ENCODE data around the gene MICA. TPM values are rescaled to one million over a fixed set of nuclear protein-coding genes. Genes with fewer than 3 reads are reported as not detected.
"Not testable (repeated sequence)": the region's sequence is repeated elsewhere in the genome, so short reads cannot be mapped to it uniquely, and the experiment has no call there.

MICA gene
- total RNA-seq, 2 experiments from 2014 or later = 9.9 to 15.3 TPM

GRCh38 chr6:31450751-31451150, 47.4 kb downstream of the MICA start:
- BruUV-seq (replicated peaks) = no TSS peak
- H3K9me2 ChIP-seq (ENCODE audit: insufficient read depth, low read length) = no peaks in the 10 kb centered on the region
- H2AFZ ChIP-seq (ENCODE audit: low read length) = no peak overlapping the region
- TF ChIP-seq CTCF (conservative IDR thresholded peaks at IDR 0.05; ENCODE audit: low read length) (no peak), EZH2phosphoT487 (IDR thresholded peaks at IDR 0.05; ENCODE audit: borderline replicate concordance, low read depth, low read length) (no peak)
- H3K79me2 ChIP-seq (ENCODE audit: insufficient read depth, low read depth, low read length) = no peaks in the 10 kb centered on the region
- POLR2A ChIA-PET = no interaction called here
- no peaks in the 10 kb centered on the region for H3K4me1 ChIP-seq (ENCODE audit: insufficient read depth, low read length, poor library complexity, severe bottlenecking)
- CTCF ChIA-PET (ENCODE audit: unreplicated experiment) = no interaction called here
- intact Hi-C loops (cut with micrococcal nuclease; ENCODE audit: unreplicated experiment) = no loop called here
- no peaks in the 10 kb centered on the region for H4K20me1 ChIP-seq (ENCODE audit: insufficient read depth, low read length)
- H3K4me3 ChIP-seq (ENCODE audit: low read depth, low read length, poor library complexity, severe bottlenecking) = no peak overlapping the region
- no peak for DNase-seq (ENCODE audit: low spot score)
- no peaks in the 10 kb centered on the region for H3K36me3 ChIP-seq (ENCODE audit: insufficient read depth, low read length)
- no peaks in the 10 kb centered on the region for H3K9me3 ChIP-seq (ENCODE audit: low read length)
- H3K27ac ChIP-seq (ENCODE audit: low read depth, low read length, poor library complexity, severe bottlenecking) = no peak overlapping the region
- no peak overlapping the region for H3K4me2 ChIP-seq (ENCODE audit: low read length)

- CTCF ChIA-PET (ENCODE audit: unreplicated experiment) = no interaction called here
- POLR2A ChIA-PET = interaction anchor here (1.1 kb wide), 1 partner anchor 10 kb away, joined by 4 read pairs; no protein-coding TSS in a partner anchor
- intact Hi-C loops (cut with micrococcal nuclease; ENCODE audit: unreplicated experiment) = no loop called here
Observed at GRCh38 chr6:31452859-31453258, 49.5 kb downstream of the MICA start.

GRCh38 chr6:31453259-31453658, 49.9 kb downstream of the MICA start:
- no TSS peak for BruUV-seq (replicated peaks)
- H3K36me3 ChIP-seq (ENCODE audit: insufficient read depth, low read length) = no peaks in the 10 kb centered on the region
- DNase-seq (ENCODE audit: low spot score) = no peak
- no peaks in the 10 kb centered on the region for H3K79me2 ChIP-seq (ENCODE audit: insufficient read depth, low read depth, low read length)
- H3K27ac ChIP-seq (ENCODE audit: low read depth, low read length, poor library complexity, severe bottlenecking) = no peak overlapping the region
- no peak overlapping the region for H3K4me3 ChIP-seq (ENCODE audit: low read depth, low read length, poor library complexity, severe bottlenecking)
- no peak overlapping the region for H3K4me2 ChIP-seq (ENCODE audit: low read length)
- ChIA-PET CTCF (ENCODE audit: unreplicated experiment) (no interaction called here), POLR2A (no interaction called here)
- TF ChIP-seq EZH2phosphoT487 (IDR thresholded peaks at IDR 0.05; ENCODE audit: borderline replicate concordance, low read depth, low read length) = no peak
- no peak for TF ChIP-seq CTCF (conservative IDR thresholded peaks at IDR 0.05; ENCODE audit: low read length)
- H4K20me1 ChIP-seq (ENCODE audit: insufficient read depth, low read length) = no peaks in the 10 kb centered on the region
- no peak overlapping the region for H2AFZ ChIP-seq (ENCODE audit: low read length)
- intact Hi-C loops (cut with micrococcal nuclease; ENCODE audit: unreplicated experiment) = no loop called here
- H3K9me2 ChIP-seq (ENCODE audit: insufficient read depth, low read length) = no peaks in the 10 kb centered on the region
- no peaks in the 10 kb centered on the region for H3K9me3 ChIP-seq (ENCODE audit: low read length)
- H3K4me1 ChIP-seq (ENCODE audit: insufficient read depth, low read length, poor library complexity, severe bottlenecking) = no peaks in the 10 kb centered on the region

More at GRCh38 chr6:31452859-31453258, 49.5 kb downstream of the MICA start:
- Histone ChIP-seq H3K4me2 (ENCODE audit: low read length) (no peak overlapping the region), H3K9me2 (ENCODE audit: insufficient read depth, low read length) (no peaks in the 10 kb centered on the region), H3K79me2 (ENCODE audit: insufficient read depth, low read depth, low read length) (no peaks in the 10 kb centered on the region), H3K9me3 (ENCODE audit: low read length) (no peaks in the 10 kb centered on the region), H4K20me1 (ENCODE audit: insufficient read depth, low read length) (no peaks in the 10 kb centered on the region), H3K36me3 (ENCODE audit: insufficient read depth, low read length) (no peaks in the 10 kb centered on the region), H3K27ac (ENCODE audit: low read depth, low read length, poor library complexity, severe bottlenecking) (no peak overlapping the region), H3K4me3 (ENCODE audit: low read depth, low read length, poor library complexity, severe bottlenecking) (no peak overlapping the region), H2AFZ (ENCODE audit: low read length) (no peak overlapping the region), H3K4me1 (ENCODE audit: insufficient read depth, low read length, poor library complexity, severe bottlenecking) (no peaks in the 10 kb centered on the region)
- DNase-seq (ENCODE audit: low spot score) = no peak
- no TSS peak for BruUV-seq (replicated peaks)
- no peak for TF ChIP-seq CTCF (conservative IDR thresholded peaks at IDR 0.05; ENCODE audit: low read length)
- TF ChIP-seq EZH2phosphoT487 (IDR thresholded peaks at IDR 0.05; ENCODE audit: borderline replicate concordance, low read depth, low read length) = no peak

- H4K20me1 ChIP-seq (ENCODE audit: insufficient read depth, low read length); H3K27ac ChIP-seq (ENCODE audit: low read depth, low read length, poor library complexity, severe bottlenecking); intact Hi-C loops (cut with micrococcal nuclease; ENCODE audit: unreplicated experiment); H3K9me2 ChIP-seq (ENCODE audit: insufficient read depth, low read length); H3K4me2 ChIP-seq (ENCODE audit: low read length); H3K79me2 ChIP-seq (ENCODE audit: insufficient read depth, low read depth, low read length); H3K9me3 ChIP-seq (ENCODE audit: low read length); H2AFZ ChIP-seq (ENCODE audit: low read length); H3K4me3 ChIP-seq (ENCODE audit: low read depth, low read length, poor library complexity, severe bottlenecking); DNase-seq (ENCODE audit: low spot score); BruUV-seq (replicated peaks); CTCF ChIA-PET (ENCODE audit: unreplicated experiment); H3K36me3 ChIP-seq (ENCODE audit: insufficient read depth, low read length); POLR2A ChIA-PET: not testable (repeated sequence)
- peaks cover 22% of the 10 kb centered on the region for H3K4me1 ChIP-seq (ENCODE audit: insufficient read depth, low read length, poor library complexity, severe bottlenecking)
Observed at GRCh38 chr6:31459864-31460263, 56.5 kb downstream of the MICA start.
